SK-N-SH (cell line): ENCODE data around the gene PARVB.

ENCODE experiments used
- EP300 ChIP-seq, 2 experiments: IDR thresholded peaks; 2 replicates each; pipeline versions ENCODE4 v1.4.0 to v1.6.1; 2012; ENCODE audit warnings: borderline replicate concordance in 1 of 2, low read depth in 1 of 2, low read length in 1 of 2
- EZH2phosphoT487 ChIP-seq: fragments of 200-600 bp; sonication (generic); IDR thresholded peaks from 2 replicates; pipeline ENCODE4 v1.6.1; 2017; ENCODE audit warnings: low read depth, mixed run types, mild to moderate bottlenecking, antibody characterized with exemption, moderate library complexity, borderline replicate concordance
- POLR2AphosphoS5 ChIP-seq: IDR thresholded peaks from 2 replicates; pipeline ENCODE4 v1.6.1; 2012; ENCODE audit warnings: low read depth, low read length
- RAD21 ChIP-seq: IDR thresholded peaks from 2 replicates; pipeline ENCODE4 v1.6.1; 2012; ENCODE audit warnings: mild to moderate bottlenecking, low read length
- SIN3A ChIP-seq: IDR thresholded peaks from 2 replicates; pipeline ENCODE4 v1.6.1; 2012; ENCODE audit warnings: low read depth, mild to moderate bottlenecking, low read length, moderate library complexity, borderline replicate concordance
- SMC3 ChIP-seq: IDR thresholded peaks from 2 replicates; pipeline ENCODE4 v1.6.1; 2012; ENCODE audit warnings: low read depth, low read length, improper control_type of control experiment
- TF ChIP-seq, protein P1 (sequence below): fragments of 200-600 bp; sonication (generic); IDR thresholded peaks from 2 replicates; pipeline ENCODE4 v1.6.1; 2017; ENCODE audit warnings: antibody characterized with exemption, mild to moderate bottlenecking, moderate library complexity
- TF ChIP-seq, protein P2 (sequence below): IDR thresholded peaks from 2 replicates; pipeline ENCODE4 v1.6.1; 2012; ENCODE audit warnings: mild to moderate bottlenecking, low read depth, low read length, moderate library complexity
- TF ChIP-seq, protein P3 (sequence below): fragments of 150-350 bp; IDR thresholded peaks from 2 replicates; pipeline ENCODE4 v1.6.1; 2016; ENCODE audit warnings: mild to moderate bottlenecking, low read depth, low read length

DNA sequence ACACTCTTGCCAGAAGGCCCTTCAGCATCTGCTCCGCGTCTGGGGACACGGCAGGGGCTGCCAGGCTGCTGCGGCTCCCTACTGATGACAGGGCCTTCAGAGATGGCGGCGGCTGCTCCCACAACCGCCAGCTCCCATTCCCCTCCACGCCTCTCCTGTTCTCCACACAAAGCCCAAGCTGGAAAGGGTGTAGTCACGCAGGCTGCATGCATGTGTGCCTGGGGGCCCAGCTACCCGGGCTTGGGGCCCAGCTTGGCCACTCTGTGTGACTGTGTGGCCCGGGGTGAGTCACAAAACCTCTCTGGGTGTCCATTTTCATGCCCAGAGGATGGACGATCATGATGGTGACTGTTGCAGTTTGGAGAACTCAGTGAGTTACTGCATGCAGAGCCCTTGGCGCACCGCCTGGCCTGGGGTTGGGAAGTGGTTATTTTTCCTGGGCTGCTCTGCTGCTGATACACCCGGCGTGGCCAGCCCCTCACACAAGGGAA, 31.7 kb upstream of the PARVB start:
- TF ChIP-seq, protein P1, sequence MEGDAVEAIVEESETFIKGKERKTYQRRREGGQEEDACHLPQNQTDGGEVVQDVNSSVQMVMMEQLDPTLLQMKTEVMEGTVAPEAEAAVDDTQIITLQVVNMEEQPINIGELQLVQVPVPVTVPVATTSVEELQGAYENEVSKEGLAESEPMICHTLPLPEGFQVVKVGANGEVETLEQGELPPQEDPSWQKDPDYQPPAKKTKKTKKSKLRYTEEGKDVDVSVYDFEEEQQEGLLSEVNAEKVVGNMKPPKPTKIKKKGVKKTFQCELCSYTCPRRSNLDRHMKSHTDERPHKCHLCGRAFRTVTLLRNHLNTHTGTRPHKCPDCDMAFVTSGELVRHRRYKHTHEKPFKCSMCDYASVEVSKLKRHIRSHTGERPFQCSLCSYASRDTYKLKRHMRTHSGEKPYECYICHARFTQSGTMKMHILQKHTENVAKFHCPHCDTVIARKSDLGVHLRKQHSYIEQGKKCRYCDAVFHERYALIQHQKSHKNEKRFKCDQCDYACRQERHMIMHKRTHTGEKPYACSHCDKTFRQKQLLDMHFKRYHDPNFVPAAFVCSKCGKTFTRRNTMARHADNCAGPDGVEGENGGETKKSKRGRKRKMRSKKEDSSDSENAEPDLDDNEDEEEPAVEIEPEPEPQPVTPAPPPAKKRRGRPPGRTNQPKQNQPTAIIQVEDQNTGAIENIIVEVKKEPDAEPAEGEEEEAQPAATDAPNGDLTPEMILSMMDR: no peak
- TF ChIP-seq SMC3 (no peak), EZH2phosphoT487 (no peak), EP300 (IDR thresholded peaks at IDR 0.05; ENCODE audit: borderline replicate concordance in 1 of 2, low read depth in 1 of 2, low read length in 1 of 2) (no peak), POLR2AphosphoS5 (no peak), RAD21 (no peak), SIN3A (no peak)
- TF ChIP-seq, protein P2, sequence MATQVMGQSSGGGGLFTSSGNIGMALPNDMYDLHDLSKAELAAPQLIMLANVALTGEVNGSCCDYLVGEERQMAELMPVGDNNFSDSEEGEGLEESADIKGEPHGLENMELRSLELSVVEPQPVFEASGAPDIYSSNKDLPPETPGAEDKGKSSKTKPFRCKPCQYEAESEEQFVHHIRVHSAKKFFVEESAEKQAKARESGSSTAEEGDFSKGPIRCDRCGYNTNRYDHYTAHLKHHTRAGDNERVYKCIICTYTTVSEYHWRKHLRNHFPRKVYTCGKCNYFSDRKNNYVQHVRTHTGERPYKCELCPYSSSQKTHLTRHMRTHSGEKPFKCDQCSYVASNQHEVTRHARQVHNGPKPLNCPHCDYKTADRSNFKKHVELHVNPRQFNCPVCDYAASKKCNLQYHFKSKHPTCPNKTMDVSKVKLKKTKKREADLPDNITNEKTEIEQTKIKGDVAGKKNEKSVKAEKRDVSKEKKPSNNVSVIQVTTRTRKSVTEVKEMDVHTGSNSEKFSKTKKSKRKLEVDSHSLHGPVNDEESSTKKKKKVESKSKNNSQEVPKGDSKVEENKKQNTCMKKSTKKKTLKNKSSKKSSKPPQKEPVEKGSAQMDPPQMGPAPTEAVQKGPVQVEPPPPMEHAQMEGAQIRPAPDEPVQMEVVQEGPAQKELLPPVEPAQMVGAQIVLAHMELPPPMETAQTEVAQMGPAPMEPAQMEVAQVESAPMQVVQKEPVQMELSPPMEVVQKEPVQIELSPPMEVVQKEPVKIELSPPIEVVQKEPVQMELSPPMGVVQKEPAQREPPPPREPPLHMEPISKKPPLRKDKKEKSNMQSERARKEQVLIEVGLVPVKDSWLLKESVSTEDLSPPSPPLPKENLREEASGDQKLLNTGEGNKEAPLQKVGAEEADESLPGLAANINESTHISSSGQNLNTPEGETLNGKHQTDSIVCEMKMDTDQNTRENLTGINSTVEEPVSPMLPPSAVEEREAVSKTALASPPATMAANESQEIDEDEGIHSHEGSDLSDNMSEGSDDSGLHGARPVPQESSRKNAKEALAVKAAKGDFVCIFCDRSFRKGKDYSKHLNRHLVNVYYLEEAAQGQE: no peak
- TF ChIP-seq, protein P3, sequence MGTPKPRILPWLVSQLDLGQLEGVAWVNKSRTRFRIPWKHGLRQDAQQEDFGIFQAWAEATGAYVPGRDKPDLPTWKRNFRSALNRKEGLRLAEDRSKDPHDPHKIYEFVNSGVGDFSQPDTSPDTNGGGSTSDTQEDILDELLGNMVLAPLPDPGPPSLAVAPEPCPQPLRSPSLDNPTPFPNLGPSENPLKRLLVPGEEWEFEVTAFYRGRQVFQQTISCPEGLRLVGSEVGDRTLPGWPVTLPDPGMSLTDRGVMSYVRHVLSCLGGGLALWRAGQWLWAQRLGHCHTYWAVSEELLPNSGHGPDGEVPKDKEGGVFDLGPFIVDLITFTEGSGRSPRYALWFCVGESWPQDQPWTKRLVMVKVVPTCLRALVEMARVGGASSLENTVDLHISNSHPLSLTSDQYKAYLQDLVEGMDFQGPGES: no peak
